GM12874 (cell line): ENCODE measurements around the gene LAG3.

Experiments
- TF ChIP-seq, protein P1 (sequence below): IDR thresholded peaks from 2 replicates; pipeline ENCODE4 v1.5.1; 2011; ENCODE audit warnings: low read depth, mild to moderate bottlenecking, control low read depth, low read length, moderate library complexity; ENCODE audit not compliant: insufficient read depth

Gene LAG3

DNA sequence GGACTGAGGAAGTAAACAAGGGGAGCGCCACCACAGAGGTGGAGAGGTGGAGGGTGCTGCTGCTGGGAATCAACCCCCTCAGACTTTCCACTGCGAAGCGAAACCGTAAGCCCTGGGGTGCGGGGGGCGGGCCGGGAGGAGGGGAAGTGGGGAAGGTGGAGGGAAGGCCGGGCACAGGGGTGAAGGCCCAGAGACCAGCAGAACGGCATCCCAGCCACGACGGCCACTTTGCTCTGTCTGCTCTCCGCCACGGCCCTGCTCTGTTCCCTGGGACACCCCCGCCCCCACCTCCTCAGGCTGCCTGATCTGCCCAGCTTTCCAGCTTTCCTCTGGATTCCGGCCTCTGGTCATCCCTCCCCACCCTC lies at the start of gene LAG3:
LAG3 (plus strand) TSS at position 190 of the 365 bp plus-strand sequence. CDS start 333 bp downstream, outside the sequence.
- TF ChIP-seq, protein P1, sequence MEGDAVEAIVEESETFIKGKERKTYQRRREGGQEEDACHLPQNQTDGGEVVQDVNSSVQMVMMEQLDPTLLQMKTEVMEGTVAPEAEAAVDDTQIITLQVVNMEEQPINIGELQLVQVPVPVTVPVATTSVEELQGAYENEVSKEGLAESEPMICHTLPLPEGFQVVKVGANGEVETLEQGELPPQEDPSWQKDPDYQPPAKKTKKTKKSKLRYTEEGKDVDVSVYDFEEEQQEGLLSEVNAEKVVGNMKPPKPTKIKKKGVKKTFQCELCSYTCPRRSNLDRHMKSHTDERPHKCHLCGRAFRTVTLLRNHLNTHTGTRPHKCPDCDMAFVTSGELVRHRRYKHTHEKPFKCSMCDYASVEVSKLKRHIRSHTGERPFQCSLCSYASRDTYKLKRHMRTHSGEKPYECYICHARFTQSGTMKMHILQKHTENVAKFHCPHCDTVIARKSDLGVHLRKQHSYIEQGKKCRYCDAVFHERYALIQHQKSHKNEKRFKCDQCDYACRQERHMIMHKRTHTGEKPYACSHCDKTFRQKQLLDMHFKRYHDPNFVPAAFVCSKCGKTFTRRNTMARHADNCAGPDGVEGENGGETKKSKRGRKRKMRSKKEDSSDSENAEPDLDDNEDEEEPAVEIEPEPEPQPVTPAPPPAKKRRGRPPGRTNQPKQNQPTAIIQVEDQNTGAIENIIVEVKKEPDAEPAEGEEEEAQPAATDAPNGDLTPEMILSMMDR: no peak

DNA sequence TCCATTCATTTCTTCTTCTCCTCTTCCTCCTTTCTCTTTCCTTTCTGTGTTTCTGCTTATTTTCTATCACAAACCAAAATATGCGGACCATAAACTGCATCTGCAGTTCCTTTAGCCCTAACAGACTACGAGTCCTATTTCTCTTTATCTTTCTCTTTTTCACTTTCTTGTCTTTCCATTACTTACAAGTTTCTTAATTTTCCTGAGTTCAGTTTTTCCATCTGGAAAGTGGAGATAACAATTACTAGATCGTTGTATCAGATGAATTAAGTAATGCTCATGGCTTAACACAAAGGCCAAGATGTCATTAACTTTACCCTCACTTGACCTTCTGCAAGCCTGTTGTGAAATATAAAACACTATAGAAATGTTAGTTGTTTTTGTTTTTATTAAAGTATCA lies 49.5 kb upstream of the LAG3 start:
- TF ChIP-seq, protein P1: no peak

DNA sequence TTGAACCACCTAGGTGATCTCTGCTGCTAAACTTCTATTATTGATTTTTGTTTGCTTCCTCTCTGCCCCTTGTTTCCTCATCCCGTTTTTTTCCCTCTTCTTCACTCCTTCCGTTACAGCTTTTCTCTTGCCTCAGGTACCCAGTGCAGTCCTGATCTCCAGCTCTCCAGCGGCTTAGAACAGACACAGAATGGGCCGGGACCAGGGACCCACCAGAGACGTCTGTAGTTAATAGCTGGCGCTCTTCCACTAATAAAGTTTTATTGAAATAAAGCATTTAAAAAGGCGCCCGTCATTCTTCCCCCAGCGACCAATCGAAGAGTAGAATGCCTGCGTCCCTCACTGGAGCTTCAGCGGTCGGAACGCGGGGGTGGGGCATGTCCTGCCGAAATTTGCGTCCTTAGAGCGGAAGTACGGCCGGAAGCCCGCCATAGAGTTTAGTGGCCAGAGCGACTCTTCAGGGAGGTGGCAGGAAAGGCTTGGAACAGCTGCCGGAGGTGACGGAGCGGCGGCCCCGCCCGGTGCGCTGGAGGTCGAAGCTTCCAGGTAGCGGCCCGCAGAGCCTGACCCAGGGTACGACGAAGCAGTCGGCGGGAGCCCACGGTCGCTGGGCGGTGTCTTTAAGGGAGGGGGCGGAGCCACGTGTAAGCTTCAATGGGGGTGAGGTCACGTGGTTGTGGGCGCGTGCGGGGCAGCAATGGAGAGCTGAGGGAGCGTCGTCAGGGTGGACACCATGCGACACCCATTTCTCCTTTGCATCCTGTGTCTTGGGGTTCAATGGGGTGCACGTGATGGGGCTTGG lies 48.5 kb upstream of the LAG3 start, which contains the start of gene COPS7A:
COPS7A (plus strand) TSS at position 440 of the 802 bp plus-strand sequence. CDS start 611 bp downstream, outside the sequence.
- TF ChIP-seq, protein P1: no peak

DNA sequence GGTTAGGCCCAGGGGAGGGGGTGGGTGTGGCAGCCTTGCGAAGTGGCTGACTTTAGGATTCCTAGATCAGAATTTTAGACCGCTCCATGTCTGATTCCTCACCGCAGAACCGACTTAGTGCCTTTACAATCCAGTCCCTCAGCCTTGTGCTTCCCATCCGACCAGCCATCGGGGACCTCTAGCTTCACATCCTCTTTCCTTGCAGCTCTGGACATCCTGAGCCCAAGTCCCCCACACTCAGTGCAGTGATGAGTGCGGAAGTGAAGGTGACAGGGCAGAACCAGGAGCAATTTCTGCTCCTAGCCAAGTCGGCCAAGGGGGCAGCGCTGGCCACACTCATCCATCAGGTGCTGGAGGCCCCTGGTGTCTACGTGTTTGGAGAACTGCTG lies 47.9 kb upstream of the LAG3 start:
- TF ChIP-seq, protein P1: no peak

DNA sequence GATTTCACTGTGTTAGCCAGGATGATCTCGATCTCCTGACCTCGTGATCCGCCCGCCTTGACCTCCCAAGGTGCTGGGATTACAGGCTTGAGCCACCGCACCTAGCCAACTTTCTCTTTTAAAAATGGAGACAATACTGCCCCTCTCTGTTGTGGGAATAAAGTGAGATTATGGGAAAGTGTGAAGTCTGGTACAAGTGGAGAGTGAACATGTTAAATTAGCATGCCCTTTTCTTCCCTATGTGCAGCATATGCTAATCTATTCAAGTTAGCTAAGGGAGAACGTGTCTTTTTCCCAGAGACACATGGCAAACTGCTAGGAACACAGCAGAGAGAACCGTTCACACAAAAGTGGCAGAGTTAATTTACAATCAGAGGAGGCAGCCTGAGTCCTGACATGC lies 47.0 kb upstream of the LAG3 start:
- TF ChIP-seq, protein P1: no peak

DNA sequence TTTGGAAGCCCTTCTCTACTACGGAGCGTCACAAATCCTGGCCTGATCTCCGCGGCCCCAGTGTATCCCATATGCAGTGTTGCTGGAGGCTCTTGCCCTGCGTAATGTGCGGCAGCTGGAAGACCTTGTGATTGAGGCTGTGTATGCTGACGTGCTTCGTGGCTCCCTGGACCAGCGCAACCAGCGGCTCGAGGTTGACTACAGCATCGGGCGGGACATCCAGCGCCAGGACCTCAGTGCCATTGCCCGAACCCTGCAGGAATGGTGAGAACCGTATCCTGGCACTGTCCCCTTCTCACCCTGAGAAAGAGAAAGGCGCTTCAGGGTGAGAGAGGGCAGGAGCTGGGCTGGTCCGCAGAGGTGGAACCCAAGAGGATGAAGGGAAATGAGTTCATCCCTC lies 43.1 kb upstream of the LAG3 start:
- TF ChIP-seq, protein P1: no peak

DNA sequence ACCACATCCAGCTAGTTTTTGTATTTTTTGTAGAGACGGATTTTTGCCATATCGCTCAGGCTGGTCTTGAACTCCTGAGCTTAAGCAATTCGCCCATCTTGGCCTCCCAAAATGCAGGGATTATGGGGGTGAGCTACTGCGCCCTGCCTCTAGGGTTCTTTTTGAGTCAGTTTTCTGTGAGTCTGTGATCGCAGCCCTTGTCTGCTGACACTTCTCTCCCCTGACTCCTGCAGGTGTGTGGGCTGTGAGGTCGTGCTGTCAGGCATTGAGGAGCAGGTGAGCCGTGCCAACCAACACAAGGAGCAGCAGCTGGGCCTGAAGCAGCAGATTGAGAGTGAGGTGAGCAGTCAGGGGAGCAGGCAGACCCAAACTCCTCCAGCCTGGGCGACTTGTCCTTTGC lies 42.2 kb upstream of the LAG3 start:
- TF ChIP-seq, protein P1: no peak
